GM15510 (cell line): ENCODE measurements around the gene POLN.

Experiments used
- POLR2A ChIP-seq: IDR thresholded peaks from 3 replicates; pipeline ENCODE4 v1.6.1; 2011; ENCODE audit warnings: borderline replicate concordance; ENCODE audit not compliant: insufficient read length; ENCODE audit errors: extremely low read depth

POLN gene

GRCh38 chr4:2260344-2261109 is 18.6 kb upstream of the POLN start:
- no peak for TF ChIP-seq POLR2A

- no peak for TF ChIP-seq POLR2A
Observed at GRCh38 chr4:2259541-2260343, 17.8 kb upstream of the POLN start.

GRCh38 chr4:2259036-2259540 is 17.2 kb upstream of the POLN start:
- TF ChIP-seq POLR2A, result no peak

- no peak for TF ChIP-seq POLR2A
Observed at GRCh38 chr4:2258091-2259035, 16.4 kb upstream of the POLN start.

- TF ChIP-seq POLR2A, result no peak
Observed at GRCh38 chr4:2257361-2258081, 15.6 kb upstream of the POLN start.

GRCh38 chr4:2256781-2257191 is 14.9 kb upstream of the POLN start:
- TF ChIP-seq POLR2A, result no peak

- TF ChIP-seq POLR2A, result no peak
Observed at GRCh38 chr4:2256156-2256731, 14.3 kb upstream of the POLN start.

GRCh38 chr4:2255501-2256155 is 13.7 kb upstream of the POLN start:
- no peak for TF ChIP-seq POLR2A

- TF ChIP-seq POLR2A, result no peak
Observed at GRCh38 chr4:2254665-2255500, 13.0 kb upstream of the POLN start.

- TF ChIP-seq POLR2A, result no peak
Observed at GRCh38 chr4:2253160-2254084, 11.5 kb upstream of the POLN start.

- no peak for TF ChIP-seq POLR2A
Observed at GRCh38 chr4:2252530-2253091, 10.7 kb upstream of the POLN start.

- no peak for TF ChIP-seq POLR2A
Observed at GRCh38 chr4:2251795-2252529, 10.0 kb upstream of the POLN start.
